Endometrium (tissue), 2 donors: ENCODE results near the gene MRPS22.
"Not testable (repeated sequence)": the region's sequence is repeated elsewhere in the genome, so short reads cannot be mapped to it uniquely, and the experiment has no call there.

Experiments used
- FAIRE-seq: peaks from 2 replicates; lab custom pipeline; 2012; peaks lifted over from hg19 to GRCh38; lab: Jason Lieb, UNC
- donor health status: control.
- donor health status: control.

The MRPS22 gene

GRCh38 chr3:139312416-139312815 is 31.4 kb upstream of the MRPS22 start:
- no peak for FAIRE-seq

- no peak for FAIRE-seq
Observed at GRCh38 chr3:139312959-139313358, 30.9 kb upstream of the MRPS22 start.

- no peak for FAIRE-seq
Observed at GRCh38 chr3:139313921-139314320, 29.9 kb upstream of the MRPS22 start.

- no peak for FAIRE-seq
Observed at GRCh38 chr3:139317215-139317614, 26.6 kb upstream of the MRPS22 start.

- FAIRE-seq = no peak
Observed at GRCh38 chr3:139317660-139318430, 26.0 kb upstream of the MRPS22 start.

GRCh38 chr3:139318431-139318816 is 25.4 kb upstream of the MRPS22 start:
- no peak for FAIRE-seq

- no peak for FAIRE-seq
Observed at GRCh38 chr3:139318826-139319225, 25.0 kb upstream of the MRPS22 start.

GRCh38 chr3:139319428-139320402 is 24.1 kb upstream of the MRPS22 start:
- FAIRE-seq = no peak

- FAIRE-seq = no peak
Observed at GRCh38 chr3:139320551-139321309, 23.1 kb upstream of the MRPS22 start.

GRCh38 chr3:139322346-139322745 is 21.5 kb upstream of the MRPS22 start:
- no peak for FAIRE-seq

- no peak for FAIRE-seq
Observed at GRCh38 chr3:139323146-139323545, 20.7 kb upstream of the MRPS22 start.

- no peak for FAIRE-seq
Observed at GRCh38 chr3:139324456-139324855, 19.4 kb upstream of the MRPS22 start.

GRCh38 chr3:139325551-139325950 is 18.3 kb upstream of the MRPS22 start:
- no peak for FAIRE-seq

GRCh38 chr3:139326131-139326530 is 17.7 kb upstream of the MRPS22 start:
- no peak for FAIRE-seq

GRCh38 chr3:139326707-139327106 is 17.1 kb upstream of the MRPS22 start:
- FAIRE-seq = no peak

- FAIRE-seq = no peak
Observed at GRCh38 chr3:139327231-139327630, 16.6 kb upstream of the MRPS22 start.

GRCh38 chr3:139327861-139328260 is 16.0 kb upstream of the MRPS22 start:
- FAIRE-seq = no peak

GRCh38 chr3:139328356-139328755 is 15.5 kb upstream of the MRPS22 start:
- no peak for FAIRE-seq

- no peak for FAIRE-seq
Observed at GRCh38 chr3:139329364-139329850, 14.4 kb upstream of the MRPS22 start.

GRCh38 chr3:139332092-139332491 is 11.7 kb upstream of the MRPS22 start:
- no peak for FAIRE-seq

GRCh38 chr3:139334675-139335074 is 9.1 kb upstream of the MRPS22 start:
- not testable (repeated sequence) for FAIRE-seq

- FAIRE-seq = no peak
Observed at GRCh38 chr3:139338405-139338804, 5.4 kb upstream of the MRPS22 start.
